IMR-90 (cell line): ENCODE measurements around the gene ROMO1. TPM values are rescaled to one million over a fixed set of nuclear protein-coding genes. Genes with fewer than 3 reads are reported as not detected.
A peak's percentile ranks its signal among the peaks of the same experiment; 100 is the strongest.

Experiments used
- ATAC-seq: fragments of 200-7000 bp; cut with Tn5 transposase; 2 replicates; pipeline ENCODE4 v1.9.1; 2020; ENCODE audit warnings: low read depth, mild to moderate bottlenecking, moderate library complexity
- BruUV-seq: library from RNA; stranded (reverse); fragments of 400-500 nt; replicated peaks from 2 replicates; lab custom pipeline; 2021; lab: Mats Ljungman, UMichigan
- CTCF ChIA-PET: fragments of 300-600 bp; formaldehyde crosslinking; extraction: SDS; loops from one replicate; lab custom pipeline; 2021; ENCODE audit warnings: antibody characterized with exemption; lab: Yijun Ruan, JAX
- POLR2A ChIA-PET: fragments of 300-600 bp; sonication (Branson Sonifier 250); formaldehyde crosslinking; loops from one replicate; lab custom pipeline; 2022; ENCODE audit warnings: antibody characterized with exemption; ENCODE audit not compliant: unreplicated experiment; lab: Charles Lee
- DNase-seq: peaks from one replicate; pipeline ENCODE4 v3.0.0; 2013
- H2AFZ ChIP-seq: replicated peaks from 2 replicates; pipeline ENCODE3; 2013; ENCODE audit warnings: low read length, mild to moderate bottlenecking; ENCODE audit not compliant: poor library complexity
- H2AK5ac ChIP-seq: 2 replicates; pipeline ENCODE4 v1.6.1; 2013; ENCODE audit warnings: low read depth, low read length, inconsistent platforms
- H2AK9ac ChIP-seq: replicated peaks from 2 replicates; pipeline ENCODE3; 2013; ENCODE audit warnings: mild to moderate bottlenecking, low read depth, low read length, moderate library complexity; ENCODE audit not compliant: poor library complexity
- H2BK120ac ChIP-seq: 2 replicates; pipeline ENCODE4 v1.6.1; 2013; ENCODE audit warnings: low read depth, low read length, inconsistent platforms
- H2BK15ac ChIP-seq: 3 replicates; pipeline ENCODE4 v1.6.1; 2013; ENCODE audit warnings: low read depth, low read length, inconsistent platforms
- H2BK20ac ChIP-seq: 2 replicates; pipeline ENCODE4 v1.6.1; 2013; ENCODE audit warnings: low read depth, mild to moderate bottlenecking, inconsistent platforms, low read length, moderate library complexity
- H2BK5ac ChIP-seq: 2 replicates; pipeline ENCODE4 v1.6.1; 2013; ENCODE audit warnings: mild to moderate bottlenecking, low read depth, low read length, inconsistent platforms; ENCODE audit not compliant: poor library complexity, severe bottlenecking
- H3K14ac ChIP-seq: replicated peaks from 2 replicates; pipeline ENCODE4 v1.6.1; 2013; ENCODE audit warnings: low read depth, low read length, inconsistent platforms
- H3K18ac ChIP-seq: 2 replicates; pipeline ENCODE4 v1.6.1; 2013; ENCODE audit warnings: low read depth, low read length, control low read depth
- H3K23ac ChIP-seq: 2 replicates; pipeline ENCODE4 v1.6.1; 2013; ENCODE audit warnings: low read depth, low read length, inconsistent platforms
- H3K27ac ChIP-seq: 2 replicates; pipeline ENCODE4 v1.5.1; 2013; ENCODE audit warnings: mild to moderate bottlenecking, control low read depth, low read length; ENCODE audit not compliant: insufficient read depth
- H3K27me3 ChIP-seq: 2 replicates; pipeline ENCODE4 v1.6.1; 2013; ENCODE audit warnings: low read length; ENCODE audit not compliant: control insufficient read depth, insufficient read depth
- H3K36me3 ChIP-seq: 2 replicates; pipeline ENCODE4 v1.6.1; 2013; ENCODE audit warnings: low read length, mixed read lengths; ENCODE audit not compliant: control insufficient read depth, insufficient read depth
- H3K4ac ChIP-seq: 2 replicates; pipeline ENCODE4 v1.6.1; 2013; ENCODE audit warnings: low read depth, low read length, inconsistent platforms
- H3K4me1 ChIP-seq: 2 replicates; pipeline ENCODE4 v1.6.1; 2013; ENCODE audit warnings: low read length, mixed read lengths; ENCODE audit not compliant: control insufficient read depth, insufficient read depth
- H3K4me2 ChIP-seq: 2 replicates; pipeline ENCODE4 v1.6.1; 2013; ENCODE audit warnings: low read depth, mild to moderate bottlenecking, control low read depth, low read length, moderate library complexity
- H3K4me3 ChIP-seq: 2 replicates; pipeline ENCODE4 v1.5.1; 2013; ENCODE audit warnings: low read depth, mild to moderate bottlenecking, control low read depth, low read length, moderate library complexity; ENCODE audit not compliant: insufficient read depth
- H3K56ac ChIP-seq: 2 replicates; pipeline ENCODE4 v1.6.1; 2013; ENCODE audit warnings: low read length, inconsistent platforms; ENCODE audit not compliant: insufficient read depth; ENCODE audit errors: extremely low read depth
- H3K79me1 ChIP-seq, 2 experiments: 2 replicates each; pipeline ENCODE4 v1.6.1; 2013; ENCODE audit warnings: low read length in 2 of 2, inconsistent platforms in 1 of 2, low read depth in 1 of 2
- H3K9ac ChIP-seq: 2 replicates; pipeline ENCODE4 v1.6.1; 2013; ENCODE audit warnings: low read depth, low read length, control low read depth
- H3K9me1 ChIP-seq: 2 replicates; pipeline ENCODE4 v1.6.1; 2013; ENCODE audit warnings: low read length, inconsistent platforms; ENCODE audit not compliant: insufficient read depth
- H3K9me3 ChIP-seq: 2 replicates; pipeline ENCODE4 v1.6.1; 2013; ENCODE audit warnings: low read length; ENCODE audit not compliant: control insufficient read depth, insufficient read depth
- H4K20me1 ChIP-seq: 2 replicates; pipeline ENCODE4 v1.6.1; 2013; ENCODE audit warnings: low read length, inconsistent platforms; ENCODE audit not compliant: insufficient read depth
- H4K5ac ChIP-seq: 2 replicates; pipeline ENCODE4 v1.6.1; 2013; ENCODE audit warnings: mild to moderate bottlenecking, low read depth, low read length, control low read depth
- H4K8ac ChIP-seq, 2 experiments: 2 replicates each; pipeline ENCODE4 v1.6.1; 2013; ENCODE audit warnings: low read depth in 2 of 2, low read length in 2 of 2, control low read depth in 1 of 2, inconsistent platforms in 1 of 2
- H4K91ac ChIP-seq: 2 replicates; pipeline ENCODE4 v1.6.1; 2013; ENCODE audit warnings: low read depth, low read length, inconsistent platforms; ENCODE audit not compliant: insufficient read depth
- BHLHE40 ChIP-seq: fragments of 150-350 bp; IDR thresholded peaks from 2 replicates; pipeline ENCODE4 v1.6.1; 2016; ENCODE audit warnings: mild to moderate bottlenecking, low read depth, low read length
- CEBPB ChIP-seq: IDR thresholded peaks from 2 replicates; pipeline ENCODE4 v1.6.1; 2012; ENCODE audit warnings: low read depth, low read length, improper control_type of control experiment
- CHD1 ChIP-seq: IDR thresholded peaks from 2 replicates; pipeline ENCODE4 v1.6.1; 2012; ENCODE audit warnings: low read depth, low read length, improper control_type of control experiment
- MAFK ChIP-seq: IDR thresholded peaks from 2 replicates; pipeline ENCODE4 v1.6.1; 2012; ENCODE audit warnings: low read depth, low read length, improper control_type of control experiment
- MAZ ChIP-seq: IDR thresholded peaks from 2 replicates; pipeline ENCODE4 v1.6.1; 2012; ENCODE audit warnings: low read depth, mild to moderate bottlenecking, low read length, improper control_type of control experiment, moderate library complexity, borderline replicate concordance
- MXI1 ChIP-seq: IDR thresholded peaks from 2 replicates; pipeline ENCODE4 v1.6.1; 2012; ENCODE audit warnings: low read depth, mild to moderate bottlenecking, low read length, moderate library complexity, borderline replicate concordance
- NFE2L2 ChIP-seq: fragments of 150-350 bp; IDR thresholded peaks from 2 replicates; pipeline ENCODE4 v1.6.1; 2016; ENCODE audit warnings: low read depth, mild to moderate bottlenecking, low read length
- POLR2A ChIP-seq: IDR thresholded peaks from 2 replicates; pipeline ENCODE4 v1.6.1; 2012; ENCODE audit warnings: mild to moderate bottlenecking, low read depth, low read length
- RAD21 ChIP-seq: IDR thresholded peaks from 2 replicates; pipeline ENCODE4 v1.6.1; 2012; ENCODE audit warnings: low read length, improper control_type of control experiment
- RCOR1 ChIP-seq: IDR thresholded peaks from 2 replicates; pipeline ENCODE4 v1.6.1; 2012; ENCODE audit warnings: mild to moderate bottlenecking, low read length, improper control_type of control experiment; ENCODE audit not compliant: insufficient replicate concordance
- RFX5 ChIP-seq: IDR thresholded peaks from 2 replicates; pipeline ENCODE4 v1.8.0; 2012; ENCODE audit warnings: low read depth, mild to moderate bottlenecking, low read length, moderate library complexity
- WGBS, 2 experiments: methylation state at CpG; one replicate each; pipeline versions ENCODE4 v1.1.5 to v1.1.7; 2013; ENCODE audit warnings: missing lambda C conversion rate in 2 of 2; ENCODE audit not compliant: insufficient read length in 1 of 2; ENCODE audit errors: extremely low coverage in 2 of 2; 5-methylcytosine and 5-hydroxymethylcytosine counted together
- dilution Hi-C: fragments of 300-500 bp; cut with HindIII; formaldehyde crosslinking; loops from one replicate; pipeline ENCODE4 v1.14.3; 2018; ENCODE audit warnings: low sequenced_read_pairs; ENCODE audit not compliant: unreplicated experiment
- in situ Hi-C: fragments of 300-500 bp; cut with MboI; formaldehyde crosslinking; loops from 3 replicates; pipeline ENCODE4 v1.14.3; 2019; ENCODE audit warnings: low sequenced_read_pairs, inconsistent platforms, mixed read lengths
- intact Hi-C: fragments of 100-400 bp; cut with micrococcal nuclease; formaldehyde crosslinking; loops from 2 replicates; pipeline ENCODE4 v1.10.0; 2022
- polyA plus RNA-seq, 3 experiments: library from polyadenylated mRNA; depleted of rRNA; stranded (reverse); fragments of >200 nt; gene quantifications; 2 replicates each; pipeline ENCODE4 v1.2.3, GENCODE V29; 2012; ENCODE audit warnings: low replicate concordance in 1 of 3
- total RNA-seq: library from RNA; depleted of rRNA; stranded (reverse); fragments of >200 nt; gene quantifications from 2 replicates; pipeline ENCODE4 v1.2.3, GENCODE V29; 2012
- TF ChIP-seq, protein P1 (sequence below): fragments of 150-350 bp; IDR thresholded peaks from 2 replicates; pipeline ENCODE4 v1.6.1; 2017; ENCODE audit warnings: mild to moderate bottlenecking, antibody characterized with exemption, low read length, low read depth
- TF ChIP-seq, protein P2 (sequence below): conservative IDR thresholded peaks from 2 replicates; pipeline ENCODE4 v1.5.1; 2012; ENCODE audit warnings: mild to moderate bottlenecking, low read depth, low read length, improper control_type of control experiment
- TF ChIP-seq, protein P3 (sequence below): fragments of 150-350 bp; IDR thresholded peaks from 2 replicates; pipeline ENCODE4 v1.6.1; 2016; ENCODE audit warnings: low read depth, mild to moderate bottlenecking, low read length, moderate library complexity, borderline replicate concordance

Gene ROMO1
- total and polyA plus RNA-seq, 2 of the 4 experiments (the other 2 are of a cell fraction) = 223 to 555 TPM

DNA sequence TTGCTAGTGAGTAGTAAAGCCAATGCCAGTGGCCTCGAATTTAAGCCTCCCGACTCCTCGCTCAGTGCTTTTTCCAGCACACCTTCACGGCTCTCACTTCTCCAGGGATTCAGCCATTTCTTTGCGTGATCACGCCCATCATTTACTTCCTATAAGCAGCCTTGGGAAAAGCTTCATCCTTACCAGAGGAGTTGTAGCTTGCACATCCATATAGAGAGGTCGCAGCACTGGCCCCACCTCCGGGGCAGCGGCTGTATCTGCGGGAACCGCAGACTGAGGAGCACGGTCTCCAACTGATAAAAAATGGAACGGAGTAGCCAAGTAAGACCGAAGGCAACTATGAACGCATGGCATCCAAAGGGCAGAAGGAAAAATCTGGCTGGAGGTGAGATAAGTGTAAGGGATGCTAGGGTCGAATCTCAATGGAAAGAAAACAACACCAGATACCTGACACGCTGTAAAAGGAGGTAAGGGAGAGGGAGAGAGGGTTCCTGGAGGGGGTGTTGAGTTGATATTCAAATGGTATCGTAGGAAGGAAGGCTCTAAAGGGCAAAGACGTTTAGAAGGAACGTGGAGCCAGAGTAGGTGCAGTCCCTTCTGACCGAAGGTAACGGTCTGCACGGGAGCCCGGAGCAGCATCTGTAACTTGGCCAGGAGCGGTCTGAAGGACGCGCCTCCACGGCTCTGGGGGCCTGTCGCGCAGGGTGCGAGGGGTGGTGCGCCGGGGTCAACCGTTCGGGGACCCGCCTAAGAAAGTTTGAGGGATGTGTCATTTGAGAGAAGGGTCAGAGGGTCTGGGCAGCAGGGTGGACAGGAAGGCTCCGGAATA, 693 bp upstream of the ROMO1 start:
- dilution Hi-C loops = no loop called here
- CTCF ChIA-PET = no interaction called here
- 2% methylated on average over 21 of the region's 37 CpGs; no CpG with 5 or more reads in 1 of the 2 experiments for WGBS, 2 experiments
- TF ChIP-seq, protein P1, sequence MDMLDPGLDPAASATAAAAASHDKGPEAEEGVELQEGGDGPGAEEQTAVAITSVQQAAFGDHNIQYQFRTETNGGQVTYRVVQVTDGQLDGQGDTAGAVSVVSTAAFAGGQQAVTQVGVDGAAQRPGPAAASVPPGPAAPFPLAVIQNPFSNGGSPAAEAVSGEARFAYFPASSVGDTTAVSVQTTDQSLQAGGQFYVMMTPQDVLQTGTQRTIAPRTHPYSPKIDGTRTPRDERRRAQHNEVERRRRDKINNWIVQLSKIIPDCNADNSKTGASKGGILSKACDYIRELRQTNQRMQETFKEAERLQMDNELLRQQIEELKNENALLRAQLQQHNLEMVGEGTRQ = no peak
- no peak for TF ChIP-seq BHLHE40
- no peak for TF ChIP-seq RCOR1
- TF ChIP-seq, protein P2, sequence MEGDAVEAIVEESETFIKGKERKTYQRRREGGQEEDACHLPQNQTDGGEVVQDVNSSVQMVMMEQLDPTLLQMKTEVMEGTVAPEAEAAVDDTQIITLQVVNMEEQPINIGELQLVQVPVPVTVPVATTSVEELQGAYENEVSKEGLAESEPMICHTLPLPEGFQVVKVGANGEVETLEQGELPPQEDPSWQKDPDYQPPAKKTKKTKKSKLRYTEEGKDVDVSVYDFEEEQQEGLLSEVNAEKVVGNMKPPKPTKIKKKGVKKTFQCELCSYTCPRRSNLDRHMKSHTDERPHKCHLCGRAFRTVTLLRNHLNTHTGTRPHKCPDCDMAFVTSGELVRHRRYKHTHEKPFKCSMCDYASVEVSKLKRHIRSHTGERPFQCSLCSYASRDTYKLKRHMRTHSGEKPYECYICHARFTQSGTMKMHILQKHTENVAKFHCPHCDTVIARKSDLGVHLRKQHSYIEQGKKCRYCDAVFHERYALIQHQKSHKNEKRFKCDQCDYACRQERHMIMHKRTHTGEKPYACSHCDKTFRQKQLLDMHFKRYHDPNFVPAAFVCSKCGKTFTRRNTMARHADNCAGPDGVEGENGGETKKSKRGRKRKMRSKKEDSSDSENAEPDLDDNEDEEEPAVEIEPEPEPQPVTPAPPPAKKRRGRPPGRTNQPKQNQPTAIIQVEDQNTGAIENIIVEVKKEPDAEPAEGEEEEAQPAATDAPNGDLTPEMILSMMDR = no peak
- no peak for TF ChIP-seq CHD1
- TF ChIP-seq, protein P3, sequence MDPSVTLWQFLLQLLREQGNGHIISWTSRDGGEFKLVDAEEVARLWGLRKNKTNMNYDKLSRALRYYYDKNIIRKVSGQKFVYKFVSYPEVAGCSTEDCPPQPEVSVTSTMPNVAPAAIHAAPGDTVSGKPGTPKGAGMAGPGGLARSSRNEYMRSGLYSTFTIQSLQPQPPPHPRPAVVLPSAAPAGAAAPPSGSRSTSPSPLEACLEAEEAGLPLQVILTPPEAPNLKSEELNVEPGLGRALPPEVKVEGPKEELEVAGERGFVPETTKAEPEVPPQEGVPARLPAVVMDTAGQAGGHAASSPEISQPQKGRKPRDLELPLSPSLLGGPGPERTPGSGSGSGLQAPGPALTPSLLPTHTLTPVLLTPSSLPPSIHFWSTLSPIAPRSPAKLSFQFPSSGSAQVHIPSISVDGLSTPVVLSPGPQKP = no peak
- no peak for TF ChIP-seq RAD21
- no peak for TF ChIP-seq CEBPB
- no peak for TF ChIP-seq NFE2L2
- TF ChIP-seq POLR2A = no peak
- TF ChIP-seq MAZ = no peak
- no peak for TF ChIP-seq RFX5
- TF ChIP-seq MXI1 = no peak
- TF ChIP-seq MAFK = no peak

More for the DNA sequence above, 693 bp upstream of the ROMO1 start:
- Histone ChIP-seq H2BK20ac (no peak overlapping the region), H2BK120ac (peak overlapping the region; percentile 14; the same call in 1 of the 2 replicates), H2BK5ac (no peak overlapping the region), H3K56ac (peak overlapping the region; percentile 13; the same call in 1 of the 2 replicates), H4K8ac (peak overlapping the region; percentile 86 to 90), H4K20me1 (peaks cover 17% of the 10 kb centered on the region), H4K91ac (peak overlapping the region; percentile 54), H2AFZ (peak overlapping the region; percentile 94), H3K36me3 (peaks cover 25% of the 10 kb centered on the region), H3K9me1 (peaks cover 11% of the 10 kb centered on the region), H3K9me3 (no peaks in the 10 kb centered on the region), H2AK9ac (peak overlapping the region; percentile 97), H3K27ac (peak overlapping the region; percentile 22), H3K27me3 (no peaks in the 10 kb centered on the region), H3K79me1 (peaks cover 26 to 66% of the 10 kb centered on the region in 2 experiments), H3K9ac (peak overlapping the region; percentile 44), H3K18ac (no peak overlapping the region), H3K4ac (peak overlapping the region; percentile 52), H3K4me3 (peak overlapping the region; percentile 73), H3K14ac (peak overlapping the region; percentile 87), H2AK5ac (peak overlapping the region; percentile 22; the same call in 1 of the 2 replicates), H3K4me2 (peak overlapping the region; percentile 98), H2BK15ac (no peak overlapping the region), H4K5ac (peak overlapping the region; percentile 35), H3K23ac (peak overlapping the region; percentile 95), H3K4me1 (peaks cover 5% of the 10 kb centered on the region)
- POLR2A ChIA-PET = no interaction called here
- ATAC-seq (peak; percentile 40), DNase-seq (no peak)
- in situ Hi-C loops (no loop called here), intact Hi-C loops (loop anchor here (2.0 to 5.0 kb wide), 2 partner anchors 186 to 254 kb away; partner anchors contain the start of gene SCAND1)
- no TSS peak for BruUV-seq
